ENCODE results near the gene BAIAP2L1.

GRCh38 chr7:98341106-98341505, 59.8 kb downstream of the BAIAP2L1 start:
- TF ChIP-seq CTCF (optimal IDR thresholded peaks at IDR 0.05 in 1 of 3, IDR thresholded peaks at IDR 0.05 in 1 of 3, conservative IDR thresholded peaks at IDR 0.05 in 1 of 3; ENCODE audit: extremely low read depth in 1 of 3, insufficient read depth in 2 of 3, low read length in 3 of 3) (no peak), EZH2 (IDR thresholded peaks at IDR 0.05; ENCODE audit: low read length) (no peak)

Measured in keratinocyte (primary cell).